NCI-H2196 (cell line): ENCODE results near the gene PTPRF.

Experiments used
- DNase-seq: peaks from one replicate; lab custom pipeline; 2025; ENCODE audit not compliant: unreplicated experiment; lab: John Stamatoyannopoulos, UW

PTPRF gene

GRCh38 chr1:43655953-43656352 is 125.3 kb downstream of the PTPRF start:
- no peak for DNase-seq

GRCh38 chr1:43659212-43660166 is 128.8 kb downstream of the PTPRF start:
- DNase-seq = no peak

- DNase-seq = no peak
Measured at GRCh38 chr1:43660355-43660754, 129.7 kb downstream of the PTPRF start.

- no peak for DNase-seq
Measured at GRCh38 chr1:43664369-43664768, 133.7 kb downstream of the PTPRF start.

GRCh38 chr1:43666608-43667007 is 135.9 kb downstream of the PTPRF start:
- peak; percentile 31 for DNase-seq

GRCh38 chr1:43668956-43669355 is 138.3 kb downstream of the PTPRF start:
- no peak for DNase-seq

- DNase-seq = no peak
Measured at GRCh38 chr1:43669878-43670277, 139.2 kb downstream of the PTPRF start.

GRCh38 chr1:43671193-43671592 is 140.5 kb downstream of the PTPRF start:
- no peak for DNase-seq

GRCh38 chr1:43671626-43672330 is 141.1 kb downstream of the PTPRF start:
- DNase-seq = no peak

- DNase-seq = no peak
Measured at GRCh38 chr1:43673261-43673660, 142.6 kb downstream of the PTPRF start.
